GM23338 (cell line): ENCODE data around the gene TEX35. TPM values are rescaled to one million over a fixed set of nuclear protein-coding genes. Genes with fewer than 3 reads are reported as not detected.

Source experiments
- ATAC-seq: fragments of 200-7000 bp; cut with Tn5 transposase; 3 replicates; pipeline ENCODE4 v1.9.1; 2020
- DNase-seq: peaks from one replicate; pipeline ENCODE4 v3.0.0-alpha.2; 2015; ENCODE audit warnings: low spot score
- H2AFZ ChIP-seq: fragments of 200-600 bp; sonication (generic); 2 replicates; pipeline ENCODE4 v1.8.0; 2016; ENCODE audit warnings: antibody characterized with exemption, mild to moderate bottlenecking, moderate library complexity
- H3F3A ChIP-seq: fragments of 200-600 bp; sonication (generic); replicated peaks from 2 replicates; pipeline ENCODE4 v1.8.0; 2017; ENCODE audit warnings: antibody characterized with exemption, mixed run types, low read depth
- H3K27ac ChIP-seq: fragments of 200-600 bp; sonication (generic); 2 replicates; pipeline ENCODE4 v1.6.1; 2016; ENCODE audit warnings: low read depth
- H3K27me3 ChIP-seq: fragments of 200-600 bp; sonication (generic); 2 replicates; pipeline ENCODE4 v1.8.0; 2016; ENCODE audit warnings: mild to moderate bottlenecking, mixed run types, moderate library complexity; ENCODE audit not compliant: insufficient read depth
- H3K36me3 ChIP-seq: fragments of 200-600 bp; sonication (generic); 2 replicates; pipeline ENCODE4 v1.8.0; 2016; ENCODE audit warnings: mild to moderate bottlenecking; ENCODE audit not compliant: insufficient read depth
- H3K4me1 ChIP-seq: fragments of 200-600 bp; sonication (generic); 2 replicates; pipeline ENCODE4 v1.8.0; 2016; ENCODE audit warnings: mild to moderate bottlenecking, moderate library complexity; ENCODE audit not compliant: insufficient read depth
- H3K4me2 ChIP-seq: fragments of 200-600 bp; sonication (generic); 2 replicates; pipeline ENCODE4 v1.7.1; 2017; ENCODE audit warnings: mixed run types
- H3K4me3 ChIP-seq: fragments of 200-600 bp; sonication (generic); 2 replicates; pipeline ENCODE4 v1.6.1; 2016; ENCODE audit warnings: mixed run types
- H3K79me2 ChIP-seq: fragments of 200-600 bp; sonication (generic); replicated peaks from 2 replicates; pipeline ENCODE4 v1.8.0; 2017; ENCODE audit warnings: mild to moderate bottlenecking; ENCODE audit not compliant: insufficient read depth
- H3K9me2 ChIP-seq: fragments of 200-600 bp; sonication (generic); 2 replicates; pipeline ENCODE4 v1.8.0; 2017; ENCODE audit not compliant: insufficient read depth
- H4K20me1 ChIP-seq: fragments of 200-600 bp; sonication (generic); replicated peaks from 2 replicates; pipeline ENCODE4 v1.8.0; 2017; ENCODE audit warnings: mild to moderate bottlenecking; ENCODE audit not compliant: insufficient read depth
- H3K27ac Mint-ChIP-seq: 2 replicates; pipeline ENCODE4 v1.8.0; 2020; ENCODE audit warnings: inconsistent platforms, mild to moderate bottlenecking, moderate library complexity, mixed read lengths
- H3K27me3 Mint-ChIP-seq: 3 replicates; pipeline ENCODE4 v1.8.0; 2022; ENCODE audit warnings: low read depth, mild to moderate bottlenecking, moderate library complexity, mixed read lengths, inconsistent platforms; ENCODE audit not compliant: insufficient read depth, poor library complexity
- H3K36me3 Mint-ChIP-seq: 3 replicates; pipeline ENCODE4 v1.8.0; 2021; ENCODE audit warnings: low read depth, mild to moderate bottlenecking, inconsistent platforms, moderate library complexity, mixed read lengths
- H3K4me1 Mint-ChIP-seq: 3 replicates; pipeline ENCODE4 v1.8.0; 2020; ENCODE audit warnings: mild to moderate bottlenecking, inconsistent platforms, mixed read lengths
- H3K4me3 Mint-ChIP-seq: 3 replicates; pipeline ENCODE4 v1.8.0; 2021; ENCODE audit warnings: moderate library complexity, mild to moderate bottlenecking, inconsistent platforms, mixed read lengths
- H3K9me3 Mint-ChIP-seq: 3 replicates; pipeline ENCODE4 v1.8.0; 2020; ENCODE audit warnings: moderate library complexity, mild to moderate bottlenecking, inconsistent platforms, mixed read lengths
- EZH2 ChIP-seq: fragments of 200-600 bp; sonication (generic); IDR thresholded peaks from one replicate; pipeline ENCODE4 v1.8.0; 2017; ENCODE audit warnings: antibody characterized with exemption, mild to moderate bottlenecking, low read depth; ENCODE audit not compliant: unreplicated experiment
- polyA plus RNA-seq: library from polyadenylated mRNA; unstranded; fragments of >200 nt; fragmentation: Nextera tagmentation; extraction: Ambion mirVana; gene quantifications from 2 replicates; pipeline ENCODE4 v1.2.1, GENCODE V29; 2016
- total RNA-seq: library from RNA; depleted of rRNA; stranded (reverse); fragments of >200 nt; shearing (Covaris generic); gene quantifications from 2 replicates; pipeline ENCODE4 v1.2.3, GENCODE V29; 2014
- TF ChIP-seq, protein P1 (sequence below): fragments of 250-450 bp; sonication (Bioruptor Pico); IDR thresholded peaks from 2 replicates; pipeline ENCODE4 v1.5.0; 2020; ENCODE audit warnings: mild to moderate bottlenecking, moderate library complexity
- TF ChIP-seq, protein P2 (sequence below): IDR thresholded peaks from 2 replicates; pipeline ENCODE4 v1.6.1; 2016; ENCODE audit warnings: antibody characterized with exemption

TEX35 gene
- total and polyA plus RNA-seq, 2 experiments from 2014 or later: not detected

GRCh38 chr1:178539291-178539690, 26.4 kb downstream of the TEX35 start:
- H3K4me1 Mint-ChIP-seq: peaks cover 10% of the 10 kb centered on the region
- H3K79me2 ChIP-seq: peaks cover 2% of the 10 kb centered on the region
- no peak overlapping the region for H3K4me3 ChIP-seq
- no peak overlapping the region for H3K27ac ChIP-seq
- H2AFZ ChIP-seq: no peak overlapping the region
- H3K36me3 Mint-ChIP-seq: no peaks in the 10 kb centered on the region
- peaks cover 15% of the 10 kb centered on the region for H3K27me3 Mint-ChIP-seq
- H3K4me3 Mint-ChIP-seq: no peak overlapping the region
- no peak overlapping the region for H3K4me2 ChIP-seq
- no peaks in the 10 kb centered on the region for H3F3A ChIP-seq
- 0 out of 2 replicates have a peak, but pooled peaks cover 6% of the 10 kb centered on the region for H3K4me1 ChIP-seq
- TF ChIP-seq, protein P1, sequence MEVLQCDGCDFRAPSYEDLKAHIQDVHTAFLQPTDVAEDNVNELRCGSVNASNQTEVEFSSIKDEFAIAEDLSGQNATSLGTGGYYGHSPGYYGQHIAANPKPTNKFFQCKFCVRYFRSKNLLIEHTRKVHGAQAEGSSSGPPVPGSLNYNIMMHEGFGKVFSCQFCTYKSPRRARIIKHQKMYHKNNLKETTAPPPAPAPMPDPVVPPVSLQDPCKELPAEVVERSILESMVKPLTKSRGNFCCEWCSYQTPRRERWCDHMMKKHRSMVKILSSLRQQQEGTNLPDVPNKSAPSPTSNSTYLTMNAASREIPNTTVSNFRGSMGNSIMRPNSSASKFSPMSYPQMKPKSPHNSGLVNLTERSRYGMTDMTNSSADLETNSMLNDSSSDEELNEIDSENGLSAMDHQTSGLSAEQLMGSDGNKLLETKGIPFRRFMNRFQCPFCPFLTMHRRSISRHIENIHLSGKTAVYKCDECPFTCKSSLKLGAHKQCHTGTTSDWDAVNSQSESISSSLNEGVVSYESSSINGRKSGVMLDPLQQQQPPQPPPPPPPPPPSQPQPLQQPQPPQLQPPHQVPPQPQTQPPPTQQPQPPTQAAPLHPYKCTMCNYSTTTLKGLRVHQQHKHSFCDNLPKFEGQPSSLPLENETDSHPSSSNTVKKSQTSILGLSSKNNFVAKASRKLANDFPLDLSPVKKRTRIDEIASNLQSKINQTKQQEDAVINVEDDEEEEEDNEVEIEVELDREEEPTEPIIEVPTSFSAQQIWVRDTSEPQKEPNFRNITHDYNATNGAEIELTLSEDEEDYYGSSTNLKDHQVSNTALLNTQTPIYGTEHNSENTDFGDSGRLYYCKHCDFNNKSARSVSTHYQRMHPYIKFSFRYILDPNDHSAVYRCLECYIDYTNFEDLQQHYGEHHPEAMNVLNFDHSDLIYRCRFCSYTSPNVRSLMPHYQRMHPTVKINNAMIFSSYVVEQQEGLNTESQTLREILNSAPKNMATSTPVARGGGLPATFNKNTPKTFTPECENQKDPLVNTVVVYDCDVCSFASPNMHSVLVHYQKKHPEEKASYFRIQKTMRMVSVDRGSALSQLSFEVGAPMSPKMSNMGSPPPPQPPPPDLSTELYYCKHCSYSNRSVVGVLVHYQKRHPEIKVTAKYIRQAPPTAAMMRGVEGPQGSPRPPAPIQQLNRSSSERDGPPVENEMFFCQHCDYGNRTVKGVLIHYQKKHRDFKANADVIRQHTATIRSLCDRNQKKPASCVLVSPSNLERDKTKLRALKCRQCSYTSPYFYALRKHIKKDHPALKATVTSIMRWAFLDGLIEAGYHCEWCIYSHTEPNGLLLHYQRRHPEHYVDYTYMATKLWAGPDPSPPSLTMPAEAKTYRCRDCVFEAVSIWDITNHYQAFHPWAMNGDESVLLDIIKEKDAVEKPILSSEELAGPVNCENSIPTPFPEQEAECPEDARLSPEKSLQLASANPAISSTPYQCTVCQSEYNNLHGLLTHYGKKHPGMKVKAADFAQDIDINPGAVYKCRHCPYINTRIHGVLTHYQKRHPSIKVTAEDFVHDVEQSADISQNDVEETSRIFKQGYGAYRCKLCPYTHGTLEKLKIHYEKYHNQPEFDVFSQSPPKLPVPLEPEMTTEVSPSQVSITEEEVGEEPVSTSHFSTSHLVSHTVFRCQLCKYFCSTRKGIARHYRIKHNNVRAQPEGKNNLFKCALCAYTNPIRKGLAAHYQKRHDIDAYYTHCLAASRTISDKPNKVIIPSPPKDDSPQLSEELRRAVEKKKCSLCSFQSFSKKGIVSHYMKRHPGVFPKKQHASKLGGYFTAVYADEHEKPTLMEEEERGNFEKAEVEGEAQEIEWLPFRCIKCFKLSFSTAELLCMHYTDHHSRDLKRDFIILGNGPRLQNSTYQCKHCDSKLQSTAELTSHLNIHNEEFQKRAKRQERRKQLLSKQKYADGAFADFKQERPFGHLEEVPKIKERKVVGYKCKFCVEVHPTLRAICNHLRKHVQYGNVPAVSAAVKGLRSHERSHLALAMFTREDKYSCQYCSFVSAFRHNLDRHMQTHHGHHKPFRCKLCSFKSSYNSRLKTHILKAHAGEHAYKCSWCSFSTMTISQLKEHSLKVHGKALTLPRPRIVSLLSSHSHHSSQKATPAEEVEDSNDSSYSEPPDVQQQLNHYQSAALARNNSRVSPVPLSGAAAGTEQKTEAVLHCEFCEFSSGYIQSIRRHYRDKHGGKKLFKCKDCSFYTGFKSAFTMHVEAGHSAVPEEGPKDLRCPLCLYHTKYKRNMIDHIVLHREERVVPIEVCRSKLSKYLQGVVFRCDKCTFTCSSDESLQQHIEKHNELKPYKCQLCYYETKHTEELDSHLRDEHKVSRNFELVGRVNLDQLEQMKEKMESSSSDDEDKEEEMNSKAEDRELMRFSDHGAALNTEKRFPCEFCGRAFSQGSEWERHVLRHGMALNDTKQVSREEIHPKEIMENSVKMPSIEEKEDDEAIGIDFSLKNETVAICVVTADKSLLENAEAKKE (CRISPR knock-in tag): no peak
- H3K27me3 ChIP-seq: no peaks in the 10 kb centered on the region
- H3K27ac Mint-ChIP-seq: no peak overlapping the region
- H3K9me3 Mint-ChIP-seq: no peaks in the 10 kb centered on the region
- DNase-seq (no peak), ATAC-seq (no peak)
- no peaks in the 10 kb centered on the region for H3K36me3 ChIP-seq
- H3K9me2 ChIP-seq: no peaks in the 10 kb centered on the region
- no peaks in the 10 kb centered on the region for H4K20me1 ChIP-seq

DNA sequence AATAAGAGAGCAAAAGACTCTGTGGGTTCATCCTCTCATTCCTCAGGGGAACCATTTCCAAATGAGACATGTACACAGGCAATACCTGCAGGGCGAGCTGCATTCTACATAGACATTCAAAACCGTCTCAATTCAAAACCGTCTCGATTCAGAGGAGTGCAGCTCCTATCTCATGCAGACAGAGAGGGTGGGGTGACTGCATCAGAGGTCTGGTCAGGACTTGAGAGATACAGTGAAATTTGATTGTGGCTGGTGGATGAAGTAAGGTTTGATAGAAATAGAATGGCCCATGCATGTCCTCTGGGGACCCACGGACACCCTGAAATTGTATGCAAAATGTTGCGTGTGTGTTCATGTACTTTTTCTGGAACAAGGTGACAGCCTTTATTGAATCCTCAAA, 27.3 kb downstream of the TEX35 start:
- H3K27ac Mint-ChIP-seq: no peak overlapping the region
- peaks cover 10% of the 10 kb centered on the region for H3K4me1 Mint-ChIP-seq
- Histone ChIP-seq H4K20me1 (no peaks in the 10 kb centered on the region), H3K27me3 (no peaks in the 10 kb centered on the region), H3K9me2 (no peaks in the 10 kb centered on the region), H3F3A (no peaks in the 10 kb centered on the region), H3K4me3 (no peak overlapping the region), H3K27ac (no peak overlapping the region), H3K36me3 (no peaks in the 10 kb centered on the region), H2AFZ (no peak overlapping the region), H3K4me2 (no peak overlapping the region), H3K79me2 (peaks cover 7% of the 10 kb centered on the region), H3K4me1 (0 out of 2 replicates have a peak, but pooled peaks cover 6% of the 10 kb centered on the region)
- H3K9me3 Mint-ChIP-seq: no peaks in the 10 kb centered on the region
- H3K36me3 Mint-ChIP-seq: no peaks in the 10 kb centered on the region; the same call in 2 of the 3 replicates
- DNase-seq: no peak
- no peak overlapping the region for H3K4me3 Mint-ChIP-seq
- H3K27me3 Mint-ChIP-seq: peaks cover 13% of the 10 kb centered on the region
- ATAC-seq: no peak
- TF ChIP-seq EZH2: no peak
- TF ChIP-seq, protein P2, sequence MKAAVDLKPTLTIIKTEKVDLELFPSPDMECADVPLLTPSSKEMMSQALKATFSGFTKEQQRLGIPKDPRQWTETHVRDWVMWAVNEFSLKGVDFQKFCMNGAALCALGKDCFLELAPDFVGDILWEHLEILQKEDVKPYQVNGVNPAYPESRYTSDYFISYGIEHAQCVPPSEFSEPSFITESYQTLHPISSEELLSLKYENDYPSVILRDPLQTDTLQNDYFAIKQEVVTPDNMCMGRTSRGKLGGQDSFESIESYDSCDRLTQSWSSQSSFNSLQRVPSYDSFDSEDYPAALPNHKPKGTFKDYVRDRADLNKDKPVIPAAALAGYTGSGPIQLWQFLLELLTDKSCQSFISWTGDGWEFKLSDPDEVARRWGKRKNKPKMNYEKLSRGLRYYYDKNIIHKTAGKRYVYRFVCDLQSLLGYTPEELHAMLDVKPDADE: no peak
- TF ChIP-seq, protein P1 (CRISPR knock-in tag): no peak
